Adrenal gland (tissue), 12 donors: ENCODE results near the gene PARVB. TPM values are rescaled to one million over a fixed set of nuclear protein-coding genes. Genes with fewer than 3 reads are reported as not detected.

Experiments used
- DNase-seq, 7 donors: peaks; one replicate each; pipeline ENCODE4 v3.0.0-alpha.2; 2019 to 2020
- H3K27ac ChIP-seq, 5 donors: fragments of 200-600 bp; sonication (generic) in 4 of 5; 1 replicate in 3 of 5; 2 replicates in 2 of 5; pipeline versions ENCODE4 v1.5.1 to v1.8.0; 2016 to 2020; ENCODE audit warnings: mild to moderate bottlenecking in 1 of 5
- H3K27me3 ChIP-seq: fragments of 200-600 bp; 2 replicates; pipeline ENCODE4 v1.8.0; 2021
- H3K36me3 ChIP-seq, 2 donors: fragments of 200-600 bp; replicated peaks in 1 of 2; 1 replicate in 1 of 2; 2 replicates in 1 of 2; pipeline versions ENCODE4 v1.5.1 to v1.8.0; 2018 to 2022
- H3K4me1 ChIP-seq, 2 donors: fragments of 200-600 bp; replicated peaks in 1 of 2; 1 replicate in 1 of 2; 2 replicates in 1 of 2; pipeline versions ENCODE4 v1.5.1 to v1.8.0; 2018 to 2021
- H3K4me3 ChIP-seq, 4 donors: fragments of 200-600 bp; sonication (generic) in 3 of 4; one replicate each; pipeline ENCODE4 v1.5.1; 2016 to 2018
- H3K9me3 ChIP-seq, 3 donors: fragments of 200-600 bp; sonication (generic) in 1 of 3; replicated peaks in 1 of 3; 1 replicate in 2 of 3; 2 replicates in 1 of 3; pipeline versions ENCODE4 v1.5.1 to v1.8.0; 2016 to 2021
- POLR2A ChIP-seq, 2 donors: fragments of 450-650 bp; IDR thresholded peaks; one replicate each; pipeline ENCODE4 v1.6.1; 2017; ENCODE audit warnings: antibody characterized with exemption in 2 of 2, mild to moderate bottlenecking in 2 of 2, moderate library complexity in 1 of 2
- WGBS, 4 donors: extraction: QIAGEN DNeasy Blood & Tissue Kit in 2 of 4; methylation state at CpG; one replicate each; pipeline versions ENCODE4 v1.1.5 to v1.1.7; 2013 to 2017; 5-methylcytosine and 5-hydroxymethylcytosine counted together
- intact Hi-C, 2 donors: fragments of 100-400 bp; cut with DNase I; formaldehyde crosslinking; loops; one replicate each; pipeline versions ENCODE4 v1.14.1 to v1.15.0; 2022 to 2023
- polyA plus RNA-seq, 3 donors: library from polyadenylated mRNA; stranded (reverse); fragments of 200-250 nt in 2 of 3; fragments of 350-450 nt in 1 of 3; fragmentation: Illumina TruSeq in 1 of 3; extraction: RNeasy Lipid Tissue Mini Kit (QIAGEN cat#74804) in 1 of 3; gene quantifications; one replicate each; pipeline ENCODE4 v1.2.3, GENCODE V29; 2013 to 2014
- total RNA-seq, 9 donors: library from RNA; depleted of rRNA in 4 of 9; stranded (reverse); fragments of >200 nt in 4 of 9; fragments of 120-200 nt in 1 of 9; fragmentation: NEBNext Ultra II Directional in 1 of 9; extraction: Animal tissue kit (Norgen Biotek cat#: 25700) in 1 of 9; gene quantifications; one replicate each; pipeline versions ENCODE4 v1.1.0 to v1.2.4, GENCODE V29; 2013 to 2023
- TF ChIP-seq, protein P1 (sequence below), 6 experiments: fragments of 450-650 bp in 4 of 6; fragments of 200-600 bp in 2 of 6; sonication (generic) in 1 of 6; IDR thresholded peaks; 1 replicate in 5 of 6; 2 replicates in 1 of 6; pipeline versions ENCODE4 v1.5.1 to v1.8.0; 2016 to 2021; ENCODE audit warnings: antibody characterized with exemption in 6 of 6, mild to moderate bottlenecking in 2 of 6, moderate library complexity in 1 of 6
- donor health status: healthy with polysubstance abuse.
- donor health status: Bipolar disorder and iron deficiency.
- donor health status: DM: yes; HTN: yes; CAD: no.
- donor health status: DM: no; HTN: no; CAD: no.
- donor health status: DM: no; HTN: no; CAD: no.
- donor health status: DM: yes; HTN: yes; CAD: no.

The PARVB gene
- total and polyA plus RNA-seq, 12 donors, result 16.9 to 77.6 (median 45.9) TPM

DNA sequence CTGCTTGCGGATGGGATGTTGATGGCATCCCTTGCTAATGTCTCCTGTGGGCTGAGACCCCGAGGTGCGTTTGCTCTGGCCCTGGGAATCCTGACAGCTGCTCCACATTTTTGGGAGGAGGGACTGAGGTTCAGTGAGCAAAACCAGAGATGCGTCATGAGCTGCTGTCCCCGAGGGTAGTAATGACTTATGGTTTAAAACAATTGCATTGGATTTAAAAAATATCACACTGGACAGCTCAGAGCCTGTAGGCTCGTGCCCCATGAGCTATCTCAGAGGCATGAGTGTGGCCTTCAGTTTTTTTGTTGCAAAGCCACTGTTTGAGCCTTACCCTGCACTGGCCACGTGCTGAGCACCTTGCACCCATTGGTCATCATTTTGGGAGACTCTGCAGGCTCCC, 135.7 kb downstream of the PARVB start:
- Histone ChIP-seq H3K4me3 (no peak overlapping the region), H3K36me3 (no peaks in the 10 kb centered on the region), H3K27me3 (no peaks in the 10 kb centered on the region), H3K9me3 (no peaks in the 10 kb centered on the region), H3K27ac (peak overlapping the region in 1 of 5 donors; percentile 49), H3K4me1 (peaks cover 0 to 7% of the 10 kb centered on the region in 2 donors)
- DNase-seq, result no peak
- WGBS, 4 donors, result 75 to 87% (median 81%) methylated on average over 7 of the region's 7 CpGs
- intact Hi-C loops, result no loop called here
- no peak for TF ChIP-seq POLR2A (IDR thresholded peaks at IDR 0.05)
- TF ChIP-seq, protein P1, sequence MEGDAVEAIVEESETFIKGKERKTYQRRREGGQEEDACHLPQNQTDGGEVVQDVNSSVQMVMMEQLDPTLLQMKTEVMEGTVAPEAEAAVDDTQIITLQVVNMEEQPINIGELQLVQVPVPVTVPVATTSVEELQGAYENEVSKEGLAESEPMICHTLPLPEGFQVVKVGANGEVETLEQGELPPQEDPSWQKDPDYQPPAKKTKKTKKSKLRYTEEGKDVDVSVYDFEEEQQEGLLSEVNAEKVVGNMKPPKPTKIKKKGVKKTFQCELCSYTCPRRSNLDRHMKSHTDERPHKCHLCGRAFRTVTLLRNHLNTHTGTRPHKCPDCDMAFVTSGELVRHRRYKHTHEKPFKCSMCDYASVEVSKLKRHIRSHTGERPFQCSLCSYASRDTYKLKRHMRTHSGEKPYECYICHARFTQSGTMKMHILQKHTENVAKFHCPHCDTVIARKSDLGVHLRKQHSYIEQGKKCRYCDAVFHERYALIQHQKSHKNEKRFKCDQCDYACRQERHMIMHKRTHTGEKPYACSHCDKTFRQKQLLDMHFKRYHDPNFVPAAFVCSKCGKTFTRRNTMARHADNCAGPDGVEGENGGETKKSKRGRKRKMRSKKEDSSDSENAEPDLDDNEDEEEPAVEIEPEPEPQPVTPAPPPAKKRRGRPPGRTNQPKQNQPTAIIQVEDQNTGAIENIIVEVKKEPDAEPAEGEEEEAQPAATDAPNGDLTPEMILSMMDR (IDR thresholded peaks at IDR 0.05), result no peak

DNA sequence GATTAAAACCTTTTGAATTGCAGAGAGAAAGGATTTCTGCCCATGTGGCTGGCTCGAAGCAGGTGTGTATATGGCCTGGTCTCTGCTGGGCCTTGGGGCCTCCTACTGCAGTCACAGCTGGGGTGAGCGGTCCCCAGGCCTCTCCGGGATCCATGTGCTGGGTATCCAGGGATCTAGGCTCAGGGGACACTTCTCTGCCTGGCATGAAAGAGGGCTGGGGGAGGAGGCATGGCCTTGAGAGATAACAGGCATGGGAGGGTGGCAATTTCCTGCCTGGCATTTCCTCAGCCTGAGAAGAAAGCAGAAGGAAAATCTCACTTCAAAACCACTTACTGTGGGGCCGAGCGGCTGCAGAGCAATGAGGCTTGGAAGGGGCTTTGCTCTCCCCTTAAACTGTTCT, 136.3 kb downstream of the PARVB start:
- no peaks in the 10 kb centered on the region for H3K27me3 ChIP-seq
- peaks cover 0 to 7% of the 10 kb centered on the region in 2 donors for H3K4me1 ChIP-seq
- intact Hi-C loops, result no loop called here
- TF ChIP-seq, protein P1 (IDR thresholded peaks at IDR 0.05), result no peak
- TF ChIP-seq POLR2A (IDR thresholded peaks at IDR 0.05), result no peak
- H3K27ac ChIP-seq, result no peak overlapping the region
- H3K9me3 ChIP-seq, result no peaks in the 10 kb centered on the region
- peak in 2 of 7 donors; percentile 22 to 43 for DNase-seq
- WGBS, 4 donors, result 39 to 73% (median 63%) methylated on average over 2 to 5 of the region's 5 CpGs
- H3K4me3 ChIP-seq, result no peak overlapping the region
- no peaks in the 10 kb centered on the region for H3K36me3 ChIP-seq

DNA sequence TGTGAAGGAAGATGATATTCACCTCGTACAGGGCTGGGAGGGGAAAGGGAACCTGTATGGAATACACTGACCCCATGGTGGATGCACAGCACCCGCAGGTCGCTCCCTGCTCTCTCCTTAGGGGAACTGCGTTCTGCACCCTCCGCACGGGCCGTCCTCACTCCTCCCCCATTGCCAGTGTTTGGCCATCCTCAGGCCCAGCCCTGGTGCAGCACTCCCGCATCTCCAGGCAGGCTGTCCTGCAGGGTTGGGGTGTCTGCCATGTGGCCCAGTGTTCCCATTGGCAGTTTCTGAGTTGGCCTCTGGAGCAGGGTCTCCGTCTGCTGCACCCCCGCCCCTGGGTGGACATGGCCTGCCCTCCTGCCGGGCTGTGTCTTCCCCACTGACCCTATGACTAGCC, 137.6 kb downstream of the PARVB start:
- no peaks in the 10 kb centered on the region for H3K9me3 ChIP-seq
- no peak overlapping the region for H3K27ac ChIP-seq
- WGBS, 4 donors, result 93 to 96% (median 95%) methylated on average over 10 to 11 of the region's 11 CpGs
- no peak overlapping the region for H3K4me3 ChIP-seq
- peaks cover 0 to 7% of the 10 kb centered on the region in 2 donors for H3K4me1 ChIP-seq
- no peaks in the 10 kb centered on the region for H3K27me3 ChIP-seq
- intact Hi-C loops, result no loop called here
- no peaks in the 10 kb centered on the region for H3K36me3 ChIP-seq
- TF ChIP-seq, protein P1 (IDR thresholded peaks at IDR 0.05), result no peak
- no peak for TF ChIP-seq POLR2A (IDR thresholded peaks at IDR 0.05)
- no peak for DNase-seq

DNA sequence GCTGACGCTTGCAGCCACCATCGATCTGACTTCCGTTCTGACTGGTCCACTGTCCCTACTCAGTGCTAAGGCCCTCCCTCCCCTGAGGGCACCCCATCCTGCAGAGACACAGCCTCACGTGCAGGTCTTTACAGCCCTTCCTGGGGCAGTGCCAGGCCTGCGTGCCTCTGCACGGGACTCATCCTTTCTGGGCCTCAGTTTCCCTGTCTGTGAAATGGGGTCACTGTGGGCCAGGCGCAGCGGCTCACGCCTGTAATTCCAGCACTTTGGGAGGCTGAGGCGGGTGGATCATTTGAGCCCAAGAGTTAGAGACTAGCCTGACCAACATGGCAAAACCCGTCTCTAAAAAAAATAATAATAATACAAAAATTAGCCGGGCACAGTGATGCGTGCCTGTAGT, 138.9 kb downstream of the PARVB start:
- Histone ChIP-seq H3K36me3 (no peaks in the 10 kb centered on the region), H3K9me3 (no peaks in the 10 kb centered on the region), H3K4me1 (peaks cover 0 to 7% of the 10 kb centered on the region in 2 donors), H3K4me3 (no peak overlapping the region), H3K27ac (no peak overlapping the region), H3K27me3 (no peaks in the 10 kb centered on the region)
- intact Hi-C loops, result no loop called here
- no peak for TF ChIP-seq POLR2A (IDR thresholded peaks at IDR 0.05)
- TF ChIP-seq, protein P1 (IDR thresholded peaks at IDR 0.05), result no peak
- 91 to 97% (median 94%) methylated on average over 11 to 13 of the region's 13 CpGs for WGBS, 4 donors
- no peak for DNase-seq
